B cell (primary cell): ENCODE measurements around the gene ABL1.

ENCODE experiments used
- EZH2 ChIP-seq: IDR thresholded peaks from 2 replicates; pipeline ENCODE4 v1.6.1; 2012; ENCODE audit warnings: borderline replicate concordance, low read depth, mild to moderate bottlenecking, moderate library complexity, low read length; ENCODE audit not compliant: insufficient read depth, poor library complexity, severe bottlenecking
- TF ChIP-seq, protein P1 (sequence below): fragments of 200-600 bp; IDR thresholded peaks from one replicate; pipeline ENCODE4 v1.8.0; 2022; ENCODE audit warnings: antibody characterized with exemption, mild to moderate bottlenecking

DNA sequence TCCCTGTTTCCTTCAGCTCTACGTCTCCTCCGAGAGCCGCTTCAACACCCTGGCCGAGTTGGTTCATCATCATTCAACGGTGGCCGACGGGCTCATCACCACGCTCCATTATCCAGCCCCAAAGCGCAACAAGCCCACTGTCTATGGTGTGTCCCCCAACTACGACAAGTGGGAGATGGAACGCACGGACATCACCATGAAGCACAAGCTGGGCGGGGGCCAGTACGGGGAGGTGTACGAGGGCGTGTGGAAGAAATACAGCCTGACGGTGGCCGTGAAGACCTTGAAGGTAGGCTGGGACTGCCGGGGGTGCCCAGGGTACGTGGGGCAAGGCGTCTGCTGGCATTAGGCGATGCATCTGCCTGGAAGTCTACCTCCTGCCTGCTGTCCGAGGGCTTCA is 27.7 kb downstream of the ABL1 start:
- TF ChIP-seq, protein P1, sequence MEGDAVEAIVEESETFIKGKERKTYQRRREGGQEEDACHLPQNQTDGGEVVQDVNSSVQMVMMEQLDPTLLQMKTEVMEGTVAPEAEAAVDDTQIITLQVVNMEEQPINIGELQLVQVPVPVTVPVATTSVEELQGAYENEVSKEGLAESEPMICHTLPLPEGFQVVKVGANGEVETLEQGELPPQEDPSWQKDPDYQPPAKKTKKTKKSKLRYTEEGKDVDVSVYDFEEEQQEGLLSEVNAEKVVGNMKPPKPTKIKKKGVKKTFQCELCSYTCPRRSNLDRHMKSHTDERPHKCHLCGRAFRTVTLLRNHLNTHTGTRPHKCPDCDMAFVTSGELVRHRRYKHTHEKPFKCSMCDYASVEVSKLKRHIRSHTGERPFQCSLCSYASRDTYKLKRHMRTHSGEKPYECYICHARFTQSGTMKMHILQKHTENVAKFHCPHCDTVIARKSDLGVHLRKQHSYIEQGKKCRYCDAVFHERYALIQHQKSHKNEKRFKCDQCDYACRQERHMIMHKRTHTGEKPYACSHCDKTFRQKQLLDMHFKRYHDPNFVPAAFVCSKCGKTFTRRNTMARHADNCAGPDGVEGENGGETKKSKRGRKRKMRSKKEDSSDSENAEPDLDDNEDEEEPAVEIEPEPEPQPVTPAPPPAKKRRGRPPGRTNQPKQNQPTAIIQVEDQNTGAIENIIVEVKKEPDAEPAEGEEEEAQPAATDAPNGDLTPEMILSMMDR: no peak
- TF ChIP-seq EZH2: no peak
